Psoas muscle (tissue), 8 donors: ENCODE data around the gene DEFB124. TPM values are rescaled to one million over a fixed set of nuclear protein-coding genes. Genes with fewer than 3 reads are reported as not detected.

Source experiments
- ATAC-seq, 4 donors: fragments of 200-7000 bp; cut with Tn5 transposase; one replicate each; pipeline ENCODE4 v1.9.1; 2020; ENCODE audit warnings: moderate library complexity in 3 of 4, mild to moderate bottlenecking in 2 of 4
- DNase-seq, 2 donors: peaks; one replicate each; pipeline ENCODE4 v3.0.0-alpha.2; 2020
- H3K27ac ChIP-seq: fragments of 200-600 bp; one replicate; pipeline ENCODE4 v1.8.0; 2022
- H3K27me3 ChIP-seq, 3 donors: fragments of 200-600 bp in 1 of 3; one replicate each; pipeline versions ENCODE4 v1.6.1 to v1.8.0; 2013 to 2022; ENCODE audit warnings: low read length in 2 of 3, mild to moderate bottlenecking in 2 of 3, moderate library complexity in 1 of 3; ENCODE audit not compliant: insufficient read depth in 3 of 3
- H3K36me3 ChIP-seq, 2 donors: fragments of 200-600 bp in 1 of 2; one replicate each; pipeline versions ENCODE4 v1.6.1 to v1.8.0; 2013 to 2022; ENCODE audit warnings: low read depth in 1 of 2, mild to moderate bottlenecking in 1 of 2, moderate library complexity in 1 of 2; ENCODE audit not compliant: insufficient read depth in 1 of 2
- H3K4me1 ChIP-seq: fragments of 200-600 bp; one replicate; pipeline ENCODE4 v1.8.0; 2022
- H3K4me3 ChIP-seq: fragments of 200-600 bp; one replicate; pipeline ENCODE4 v1.8.0; 2022; ENCODE audit warnings: mild to moderate bottlenecking
- H3K9me3 ChIP-seq: fragments of 200-600 bp; one replicate; pipeline ENCODE4 v1.8.0; 2022
- WGBS, 3 donors: extraction: QIAGEN DNeasy Blood & Tissue Kit; methylation state at CpG; one replicate each; pipeline versions ENCODE4 v1.1.6 to v1.1.7; 2013; 5-methylcytosine and 5-hydroxymethylcytosine counted together
- intact Hi-C, 2 donors: fragments of 100-400 bp; cut with DNase I; formaldehyde crosslinking; loops; one replicate each; pipeline versions ENCODE4 v1.11.0 to v1.14.2; 2022
- polyA plus RNA-seq, 3 donors: library from polyadenylated mRNA; stranded (reverse); fragments of 200-250 nt; gene quantifications; one replicate each; pipeline ENCODE4 v1.2.3, GENCODE V29; 2013
- total RNA-seq, 4 donors: library from RNA; stranded (reverse); fragmentation: NEBNext Ultra II Directional in 2 of 4; extraction: Animal tissue kit (Norgen Biotek cat#: 25700) in 2 of 4; gene quantifications; one replicate each; pipeline versions ENCODE4 v1.2.1 to v1.2.4, GENCODE V29; 2021 to 2023
- TF ChIP-seq, protein P1 (sequence below): fragments of 200-600 bp; IDR thresholded peaks from one replicate; pipeline ENCODE4 v1.8.0; 2022; ENCODE audit warnings: antibody characterized with exemption
- donor health status: healthy with polysubstance abuse.
- donor health status: DM: no; HTN: no; CAD: no; lungs with moderate emphysema.
- donor health status: Bipolar disorder and iron deficiency.
- donor health status: healthy.
- donor health status: DM: yes; HTN: yes; CAD: no.
- donor health status: DM: no; HTN: no; CAD: no.
- donor health status: DM: no; HTN: no; CAD: no.
- donor health status: DM: yes; HTN: yes; CAD: no.

DEFB124 gene
- total and polyA plus RNA-seq, 7 donors = 0.18 TPM; not detected in 6

DNA sequence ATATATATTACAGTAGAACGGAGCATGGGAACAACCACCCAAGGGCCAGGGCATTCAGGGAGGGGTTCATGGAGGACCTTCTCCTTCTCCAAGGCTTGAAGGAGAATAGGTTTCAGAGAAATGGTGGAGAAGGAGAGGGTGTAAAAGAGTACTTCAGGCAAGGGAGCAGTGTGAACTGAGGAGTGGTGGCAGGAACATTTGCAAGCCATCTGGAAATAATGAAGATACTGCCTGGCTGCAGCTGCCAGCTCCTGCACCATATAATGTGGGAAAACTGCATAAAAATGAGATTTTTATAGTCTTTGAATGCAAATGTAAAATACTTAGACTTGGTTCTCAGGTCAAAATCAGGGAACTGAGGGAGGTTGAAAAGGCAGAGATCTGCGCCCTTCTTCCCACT is 59.3 kb downstream of the DEFB124 start:
- TF ChIP-seq, protein P1, sequence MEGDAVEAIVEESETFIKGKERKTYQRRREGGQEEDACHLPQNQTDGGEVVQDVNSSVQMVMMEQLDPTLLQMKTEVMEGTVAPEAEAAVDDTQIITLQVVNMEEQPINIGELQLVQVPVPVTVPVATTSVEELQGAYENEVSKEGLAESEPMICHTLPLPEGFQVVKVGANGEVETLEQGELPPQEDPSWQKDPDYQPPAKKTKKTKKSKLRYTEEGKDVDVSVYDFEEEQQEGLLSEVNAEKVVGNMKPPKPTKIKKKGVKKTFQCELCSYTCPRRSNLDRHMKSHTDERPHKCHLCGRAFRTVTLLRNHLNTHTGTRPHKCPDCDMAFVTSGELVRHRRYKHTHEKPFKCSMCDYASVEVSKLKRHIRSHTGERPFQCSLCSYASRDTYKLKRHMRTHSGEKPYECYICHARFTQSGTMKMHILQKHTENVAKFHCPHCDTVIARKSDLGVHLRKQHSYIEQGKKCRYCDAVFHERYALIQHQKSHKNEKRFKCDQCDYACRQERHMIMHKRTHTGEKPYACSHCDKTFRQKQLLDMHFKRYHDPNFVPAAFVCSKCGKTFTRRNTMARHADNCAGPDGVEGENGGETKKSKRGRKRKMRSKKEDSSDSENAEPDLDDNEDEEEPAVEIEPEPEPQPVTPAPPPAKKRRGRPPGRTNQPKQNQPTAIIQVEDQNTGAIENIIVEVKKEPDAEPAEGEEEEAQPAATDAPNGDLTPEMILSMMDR = no peak
- 85% methylated on average over 2 of the region's 2 CpGs for WGBS, 3 donors

More for the DNA sequence above, 59.3 kb downstream of the DEFB124 start:
- intact Hi-C loops = no loop called here
- Histone ChIP-seq H3K4me3 (no peak overlapping the region), H3K4me1 (no peaks in the 10 kb centered on the region), H3K36me3 (no peaks in the 10 kb centered on the region), H3K27me3 (no peaks in the 10 kb centered on the region), H3K27ac (no peak overlapping the region), H3K9me3 (no peaks in the 10 kb centered on the region)
- DNase-seq (no peak), ATAC-seq (no peak)

Other genes starting within 250 kb of the DEFB124 start
- gene DEFB115, start 217.5 kb downstream of the DEFB124 start, total RNA-seq = not detected
- not detected for gene DEFB115, start 217.5 kb downstream of the DEFB124 start, polyA plus RNA-seq
- not detected for gene DEFB116, start 166.5 kb downstream of the DEFB124 start, total RNA-seq
- not detected for gene DEFB116, start 166.5 kb downstream of the DEFB124 start, polyA plus RNA-seq
- gene DEFB118, start 106.5 kb downstream of the DEFB124 start, total RNA-seq = not detected
- gene DEFB118, start 106.5 kb downstream of the DEFB124 start, polyA plus RNA-seq = not detected
- not detected for gene DEFB119, start 84.5 kb downstream of the DEFB124 start, total RNA-seq
- not detected for gene DEFB119, start 84.5 kb downstream of the DEFB124 start, polyA plus RNA-seq
- gene DEFB121, start 68.9 kb downstream of the DEFB124 start, total RNA-seq = not detected
- gene DEFB121, start 68.9 kb downstream of the DEFB124 start, polyA plus RNA-seq = not detected
- not detected for gene DEFB123, start 34.5 kb downstream of the DEFB124 start, total RNA-seq
- not detected for gene DEFB123, start 34.5 kb downstream of the DEFB124 start, polyA plus RNA-seq
- 1 to 10 TPM in 2 of 4 donors, under 1 TPM in 2; 0.91 to 2.0 (median 0.97) TPM for gene REM1, start 161 bp upstream of the DEFB124 start, total RNA-seq
- gene REM1, start 161 bp upstream of the DEFB124 start, polyA plus RNA-seq = 1 to 10 TPM in 2 of 3 donors, under 1 TPM in 1; 0.93 to 2.8 (median 1.4) TPM
- 10 to 100 TPM; 32.4 to 62.5 (median 49.2) TPM for gene HM13, start 39.3 kb upstream of the DEFB124 start, total RNA-seq
- 100 to 1,000 TPM in 1 of 3 donors, 10 to 100 TPM in 2; 44.0 to 112 (median 48.4) TPM for gene HM13, start 39.3 kb upstream of the DEFB124 start, polyA plus RNA-seq
- 100 to 1,000 TPM in 2 of 4 donors, 10 to 100 TPM in 2; 25.1 to 129 (median 102) TPM for gene ID1, start 130.2 kb upstream of the DEFB124 start, total RNA-seq
- 100 to 1,000 TPM in 1 of 3 donors, 10 to 100 TPM in 2; 45.1 to 574 (median 45.2) TPM for gene ID1, start 130.2 kb upstream of the DEFB124 start, polyA plus RNA-seq
- 1 to 10 TPM; 3.5 to 8.1 (median 5.0) TPM for gene COX4I2, start 162.8 kb upstream of the DEFB124 start, total RNA-seq
- 10 to 100 TPM in 2 of 3 donors, 1 to 10 TPM in 1; 7.0 to 13.2 (median 11.9) TPM for gene COX4I2, start 162.8 kb upstream of the DEFB124 start, polyA plus RNA-seq
- 10 to 100 TPM; 34.5 to 95.1 (median 76.3) TPM for gene BCL2L1, start 247.7 kb upstream of the DEFB124 start, total RNA-seq
- gene BCL2L1, start 247.7 kb upstream of the DEFB124 start, polyA plus RNA-seq = 100 to 1,000 TPM in 1 of 3 donors, 10 to 100 TPM in 2; 42.3 to 204 (median 48.2) TPM